SU-DHL-6 (cell line): Measurements from ENCODE around the gene SNTB2.

ENCODE experiments used
- H2AFZ ChIP-seq: fragments of 200-600 bp; sonication (generic); 2 replicates; pipeline ENCODE4 v1.6.1; 2014; ENCODE audit warnings: low read depth, mild to moderate bottlenecking, moderate library complexity, mixed read lengths, antibody characterized with exemption, low read length; ENCODE audit not compliant: severe bottlenecking
- H3F3A ChIP-seq: fragments of 200-600 bp; shearing (Covaris generic); 2 replicates; pipeline ENCODE4 v1.6.0; 2016; ENCODE audit warnings: antibody characterized with exemption, mild to moderate bottlenecking; ENCODE audit not compliant: insufficient read depth
- H3K27ac ChIP-seq: fragments of 200-600 bp; sonication (generic); 2 replicates; pipeline ENCODE4 v1.5.1; 2016; ENCODE audit warnings: low read depth, mild to moderate bottlenecking, low read length, moderate library complexity, mixed read lengths
- H3K27me3 ChIP-seq: fragments of 200-600 bp; sonication (generic), shearing (Covaris generic); 2 replicates; pipeline ENCODE4 v1.6.0; 2014; ENCODE audit warnings: mild to moderate bottlenecking, low read length
- H3K36me3 ChIP-seq: fragments of 200-600 bp; sonication (generic); 2 replicates; pipeline ENCODE4 v1.6.1; 2014; ENCODE audit warnings: mild to moderate bottlenecking, low read length, mixed read lengths
- H3K4me2 ChIP-seq: fragments of 300-600, 200-600 bp; shearing (Covaris generic), sonication (generic); 2 replicates; pipeline ENCODE4 v1.6.0; 2014; ENCODE audit warnings: low read length, low read depth, mild to moderate bottlenecking; ENCODE audit not compliant: poor library complexity, severe bottlenecking
- H3K4me3 ChIP-seq: fragments of 200-600 bp; sonication (generic); 2 replicates; pipeline ENCODE4 v1.5.1; 2014; ENCODE audit warnings: antibody characterized with exemption, low read length, mild to moderate bottlenecking, mixed read lengths; ENCODE audit not compliant: insufficient read depth, poor library complexity, severe bottlenecking
- H3K79me2 ChIP-seq: fragments of 200-600 bp; sonication (generic); 2 replicates; pipeline ENCODE4 v1.6.1; 2014; ENCODE audit warnings: mild to moderate bottlenecking, low read length, moderate library complexity; ENCODE audit not compliant: insufficient read depth
- H3K9ac ChIP-seq: fragments of 200-600 bp; sonication (generic); 2 replicates; pipeline ENCODE4 v1.7.0; 2014; ENCODE audit warnings: mild to moderate bottlenecking, low read length
- H3K9me2 ChIP-seq: fragments of 200-600 bp; sonication (generic); replicated peaks from 2 replicates; pipeline ENCODE4 v1.6.1; 2014; ENCODE audit warnings: low read length; ENCODE audit not compliant: insufficient read depth
- H3K9me3 ChIP-seq: fragments of 200-600 bp; sonication (generic); 2 replicates; pipeline ENCODE4 v1.6.1; 2014; ENCODE audit warnings: low read length, mixed read lengths; ENCODE audit not compliant: insufficient read depth
- H4K20me1 ChIP-seq: fragments of 200-600 bp; sonication (generic); 2 replicates; pipeline ENCODE4 v1.6.1; 2014; ENCODE audit warnings: low read depth, mild to moderate bottlenecking, antibody characterized with exemption, low read length, moderate library complexity, mixed read lengths
- EZH2phosphoT487 ChIP-seq: fragments of 200-600 bp; sonication (generic), shearing (Covaris generic); conservative IDR thresholded peaks from 2 replicates; pipeline ENCODE4 v1.6.1; 2018; ENCODE audit warnings: mild to moderate bottlenecking, antibody characterized with exemption, low read length, moderate library complexity, mixed read lengths
- TF ChIP-seq, protein P1 (sequence below): fragments of 200-600 bp; sonication (generic); IDR thresholded peaks from one replicate; pipeline ENCODE4 v1.5.1; 2017; ENCODE audit warnings: antibody characterized with exemption, mild to moderate bottlenecking, low read length, moderate library complexity; ENCODE audit not compliant: insufficient read depth, poor library complexity, severe bottlenecking

Gene SNTB2

DNA sequence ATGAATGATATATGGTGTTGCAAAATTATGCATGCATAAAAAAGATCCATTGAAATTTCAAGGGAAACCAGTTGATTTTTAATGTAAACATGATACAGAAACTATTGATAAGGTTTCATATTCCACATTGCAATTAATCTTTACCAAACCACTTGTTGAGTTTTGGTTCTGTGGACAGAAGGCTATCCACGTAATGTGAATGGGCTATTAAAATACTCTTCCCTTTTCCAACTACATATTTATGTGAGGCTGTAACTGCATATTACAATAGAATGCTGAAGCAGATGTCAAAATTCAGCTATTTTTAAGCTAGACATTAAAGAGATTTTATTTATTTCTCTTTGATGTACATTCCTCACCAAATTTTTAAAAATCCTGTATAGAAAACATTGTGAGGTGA is 90.4 kb downstream of the SNTB2 start:
- H3K4me3 ChIP-seq = no peak overlapping the region
- no peaks in the 10 kb centered on the region for H3K79me2 ChIP-seq
- no peaks in the 10 kb centered on the region for H4K20me1 ChIP-seq
- no peaks in the 10 kb centered on the region for H3K36me3 ChIP-seq
- no peaks in the 10 kb centered on the region for H3K27me3 ChIP-seq
- no peak overlapping the region for H3K4me2 ChIP-seq
- no peak overlapping the region for H3K27ac ChIP-seq
- H3F3A ChIP-seq = peaks cover 4% of the 10 kb centered on the region; the same call in 1 of the 2 replicates
- no peaks in the 10 kb centered on the region for H3K9me2 ChIP-seq
- no peak overlapping the region for H3K9ac ChIP-seq
- H3K9me3 ChIP-seq = no peaks in the 10 kb centered on the region
- TF ChIP-seq EZH2phosphoT487 = no peak
- TF ChIP-seq, protein P1, sequence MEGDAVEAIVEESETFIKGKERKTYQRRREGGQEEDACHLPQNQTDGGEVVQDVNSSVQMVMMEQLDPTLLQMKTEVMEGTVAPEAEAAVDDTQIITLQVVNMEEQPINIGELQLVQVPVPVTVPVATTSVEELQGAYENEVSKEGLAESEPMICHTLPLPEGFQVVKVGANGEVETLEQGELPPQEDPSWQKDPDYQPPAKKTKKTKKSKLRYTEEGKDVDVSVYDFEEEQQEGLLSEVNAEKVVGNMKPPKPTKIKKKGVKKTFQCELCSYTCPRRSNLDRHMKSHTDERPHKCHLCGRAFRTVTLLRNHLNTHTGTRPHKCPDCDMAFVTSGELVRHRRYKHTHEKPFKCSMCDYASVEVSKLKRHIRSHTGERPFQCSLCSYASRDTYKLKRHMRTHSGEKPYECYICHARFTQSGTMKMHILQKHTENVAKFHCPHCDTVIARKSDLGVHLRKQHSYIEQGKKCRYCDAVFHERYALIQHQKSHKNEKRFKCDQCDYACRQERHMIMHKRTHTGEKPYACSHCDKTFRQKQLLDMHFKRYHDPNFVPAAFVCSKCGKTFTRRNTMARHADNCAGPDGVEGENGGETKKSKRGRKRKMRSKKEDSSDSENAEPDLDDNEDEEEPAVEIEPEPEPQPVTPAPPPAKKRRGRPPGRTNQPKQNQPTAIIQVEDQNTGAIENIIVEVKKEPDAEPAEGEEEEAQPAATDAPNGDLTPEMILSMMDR = no peak
- no peak overlapping the region for H2AFZ ChIP-seq

DNA sequence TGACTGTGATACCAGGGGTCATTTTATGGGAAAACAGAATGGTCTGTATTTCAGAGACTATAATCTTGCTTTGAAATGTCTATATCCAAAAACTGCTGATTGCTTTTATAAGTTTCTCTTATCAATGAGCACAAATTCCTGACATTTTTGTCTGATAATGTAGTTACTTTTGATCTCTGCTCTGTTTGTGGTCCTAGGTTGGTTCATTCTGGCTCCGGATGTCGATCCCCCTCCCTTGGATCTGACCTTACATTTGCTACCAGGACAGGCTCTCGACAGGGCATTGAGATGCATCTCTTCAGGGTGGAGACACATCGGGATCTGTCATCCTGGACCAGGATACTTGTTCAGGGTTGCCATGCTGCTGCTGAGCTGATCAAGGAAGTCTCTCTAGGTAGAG is 96.9 kb downstream of the SNTB2 start:
- no peaks in the 10 kb centered on the region for H3K9me3 ChIP-seq
- H3K27ac ChIP-seq = no peak overlapping the region
- no peaks in the 10 kb centered on the region for H3K9me2 ChIP-seq
- no peaks in the 10 kb centered on the region for H3K27me3 ChIP-seq
- H3F3A ChIP-seq = no peaks in the 10 kb centered on the region
- H3K9ac ChIP-seq = no peak overlapping the region
- no peaks in the 10 kb centered on the region for H3K79me2 ChIP-seq
- no peaks in the 10 kb centered on the region; the same call in 1 of the 2 replicates for H3K36me3 ChIP-seq
- no peak overlapping the region for H3K4me2 ChIP-seq
- TF ChIP-seq, protein P1 = no peak
- no peak for TF ChIP-seq EZH2phosphoT487
- H3K4me3 ChIP-seq = no peak overlapping the region
- H2AFZ ChIP-seq = no peak overlapping the region
- H4K20me1 ChIP-seq = no peaks in the 10 kb centered on the region

DNA sequence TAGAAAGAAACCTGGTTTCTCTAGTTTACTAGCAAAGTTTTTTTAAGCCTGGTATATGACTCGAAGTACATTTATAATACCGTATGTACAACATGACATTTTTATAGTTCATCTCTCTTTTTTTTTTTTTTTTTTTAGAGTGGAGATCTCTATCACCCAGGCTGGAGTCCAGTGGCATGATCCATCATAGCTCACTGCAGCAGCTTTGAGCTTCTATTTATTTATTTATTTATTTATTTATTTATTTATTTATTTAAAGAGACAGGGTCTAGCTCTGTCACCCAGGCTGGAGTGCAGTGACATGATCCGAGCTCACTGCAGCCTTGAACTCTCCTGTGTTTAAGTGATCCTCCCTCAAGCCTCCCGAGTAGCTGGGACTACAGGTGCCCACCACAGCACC is 98.3 kb downstream of the SNTB2 start:
- H3K4me3 ChIP-seq = no peak overlapping the region
- no peak overlapping the region for H3K9ac ChIP-seq
- no peak overlapping the region for H3K4me2 ChIP-seq

More for the DNA sequence above, 98.3 kb downstream of the SNTB2 start:
- H4K20me1 ChIP-seq = no peaks in the 10 kb centered on the region
- no peaks in the 10 kb centered on the region for H3K79me2 ChIP-seq
- H3K27me3 ChIP-seq = no peaks in the 10 kb centered on the region
- no peaks in the 10 kb centered on the region for H3F3A ChIP-seq
- H2AFZ ChIP-seq = no peak overlapping the region
- H3K9me3 ChIP-seq = no peaks in the 10 kb centered on the region
- no peaks in the 10 kb centered on the region; the same call in 1 of the 2 replicates for H3K36me3 ChIP-seq
- H3K9me2 ChIP-seq = no peaks in the 10 kb centered on the region
- no peak overlapping the region for H3K27ac ChIP-seq
- TF ChIP-seq EZH2phosphoT487 = no peak
- TF ChIP-seq, protein P1 = no peak
